H1 (cell line): ENCODE data around the gene ADAMTS17.

ENCODE experiments used
- ASH2L ChIP-seq: fragments of 200-600, 300-600 bp; sonication (generic); IDR thresholded peaks from one replicate; pipeline ENCODE4 v1.7.1; 2017; ENCODE audit warnings: low read length
- CTCF ChIP-seq, 3 experiments: IDR thresholded peaks; 1 replicate in 2 of 3; 2 replicates in 1 of 3; pipeline versions ENCODE4 v1.5.1 to v1.6.1; 2011; ENCODE audit warnings: low read length in 3 of 3, mild to moderate bottlenecking in 3 of 3, inconsistent platforms in 2 of 3, low read depth in 1 of 3, moderate library complexity in 1 of 3; ENCODE audit not compliant: insufficient read depth in 1 of 3; ENCODE audit errors: control extremely low read depth in 1 of 3
- EP300 ChIP-seq, 2 experiments: IDR thresholded peaks; 1 replicate in 1 of 2; 2 replicates in 1 of 2; pipeline ENCODE4 v1.6.1; 2011 to 2012; ENCODE audit warnings: low read depth in 2 of 2, low read length in 2 of 2, mild to moderate bottlenecking in 2 of 2, borderline replicate concordance in 1 of 2, inconsistent platforms in 1 of 2, moderate library complexity in 1 of 2
- EZH2 ChIP-seq: fragments of 200-600 bp; sonication (generic); IDR thresholded peaks from 2 replicates; pipeline ENCODE4 v1.7.1; 2012; ENCODE audit warnings: low read depth, mild to moderate bottlenecking, moderate library complexity, low read length, inconsistent platforms; ENCODE audit not compliant: severe bottlenecking
- GABPA ChIP-seq: IDR thresholded peaks from 2 replicates; pipeline ENCODE4 v1.6.1; 2011; ENCODE audit warnings: mild to moderate bottlenecking, low read length, moderate library complexity, borderline replicate concordance; ENCODE audit not compliant: insufficient read depth
- HDAC6 ChIP-seq: IDR thresholded peaks from one replicate; pipeline ENCODE4 v1.7.1; 2012; ENCODE audit warnings: low read depth, mild to moderate bottlenecking, inconsistent platforms, low read length, moderate library complexity
- JUND ChIP-seq: IDR thresholded peaks from 2 replicates; pipeline ENCODE4 v1.6.1; 2011; ENCODE audit warnings: mild to moderate bottlenecking, improper control_type of control experiment, low read length
- MAX ChIP-seq: IDR thresholded peaks from 2 replicates; pipeline ENCODE4 v1.6.1; 2012; ENCODE audit warnings: inconsistent platforms
- POLR2A ChIP-seq, 2 experiments: IDR thresholded peaks; 1 replicate in 1 of 2; 2 replicates in 1 of 2; pipeline ENCODE4 v1.6.1; 2011; ENCODE audit warnings: low read depth in 2 of 2, low read length in 2 of 2, mild to moderate bottlenecking in 2 of 2; ENCODE audit errors: control extremely low read depth in 1 of 2
- POLR2AphosphoS5 ChIP-seq: IDR thresholded peaks from 2 replicates; pipeline ENCODE4 v1.6.1; 2011; ENCODE audit warnings: low read depth, low read length
- USF2 ChIP-seq: IDR thresholded peaks from 2 replicates; pipeline ENCODE4 v1.6.1; 2011; ENCODE audit warnings: low read length, improper control_type of control experiment
- YY1 ChIP-seq: IDR thresholded peaks from 2 replicates; pipeline ENCODE4 v1.6.1; 2011; ENCODE audit warnings: low read depth, mild to moderate bottlenecking, low read length

GRCh38 chr15:100096248-100096600 lies 245.6 kb downstream of the ADAMTS17 start:
- TF ChIP-seq EZH2 (no peak), USF2 (no peak), CTCF (IDR thresholded peaks at IDR 0.05; ENCODE audit: control extremely low read depth in 1 of 3, insufficient read depth in 1 of 3, low read depth in 1 of 3, low read length in 3 of 3) (no peak), YY1 (no peak), GABPA (no peak), EP300 (IDR thresholded peaks at IDR 0.05; ENCODE audit: borderline replicate concordance in 1 of 2, low read depth in 2 of 2, low read length in 2 of 2) (no peak), ASH2L (no peak), HDAC6 (no peak), POLR2A (IDR thresholded peaks at IDR 0.05; ENCODE audit: control extremely low read depth in 1 of 2, low read depth in 2 of 2, low read length in 2 of 2) (no peak), MAX (no peak), JUND (no peak), POLR2AphosphoS5 (no peak)
